Vagina (tissue), 2 donors: Measurements from ENCODE around the gene ABTB2. TPM values are rescaled to one million over a fixed set of nuclear protein-coding genes. Genes with fewer than 3 reads are reported as not detected.

Source experiments
- DNase-seq, 2 donors: peaks; one replicate each; pipeline ENCODE4 v3.0.0-alpha.2; 2017; ENCODE audit errors: extremely low spot score in 2 of 2
- H3K27ac ChIP-seq: fragments of 200-600 bp; sonication (generic); one replicate; pipeline ENCODE4 v1.5.1; 2019
- H3K27me3 ChIP-seq: fragments of 200-600 bp; sonication (generic); one replicate; pipeline ENCODE4 v1.5.1; 2019
- H3K36me3 ChIP-seq, 2 donors: fragments of 200-600 bp; sonication (generic); one replicate each; pipeline ENCODE4 v1.5.1; 2017 to 2019
- H3K4me1 ChIP-seq: fragments of 200-600 bp; sonication (generic); one replicate; pipeline ENCODE4 v1.5.1; 2019
- H3K4me3 ChIP-seq, 2 donors: fragments of 200-600 bp; sonication (generic); 1 replicate in 1 of 2; 2 replicates in 1 of 2; pipeline ENCODE4 v1.5.1; 2016 to 2019
- H3K9me3 ChIP-seq: fragments of 200-600 bp; sonication (generic); one replicate; pipeline ENCODE4 v1.5.1; 2019
- CTCF ChIP-seq, 3 experiments: fragments of 450-650 bp in 2 of 3; fragments of 200-600 bp in 1 of 3; sonication (generic) in 1 of 3; IDR thresholded peaks; one replicate each; pipeline ENCODE4 v1.5.1; 2017 to 2019; ENCODE audit warnings: antibody characterized with exemption in 3 of 3, mild to moderate bottlenecking in 2 of 3, moderate library complexity in 2 of 3
- POLR2A ChIP-seq, 2 donors: fragments of 450-650 bp; IDR thresholded peaks; one replicate each; pipeline ENCODE4 v1.6.1; 2017; ENCODE audit warnings: antibody characterized with exemption in 2 of 2, mild to moderate bottlenecking in 2 of 2, moderate library complexity in 2 of 2
- POLR2AphosphoS5 ChIP-seq, 2 donors: sonication (generic); formaldehyde crosslinking; IDR thresholded peaks; one replicate each; pipeline ENCODE4 v1.9.0; 2017; ENCODE audit warnings: antibody characterized with exemption in 2 of 2, mild to moderate bottlenecking in 2 of 2, low read depth in 1 of 2; ENCODE audit not compliant: insufficient read depth in 1 of 2
- intact Hi-C: fragments of 100-400 bp; cut with DNase I; formaldehyde crosslinking; loops from one replicate; pipeline ENCODE4 v1.15.1; 2023
- total RNA-seq: library from RNA; depleted of rRNA; stranded (reverse); fragments of >200 nt; gene quantifications from one replicate; pipeline ENCODE4 v1.2.3, GENCODE V29; 2016

The ABTB2 gene
- total RNA-seq, 1 donor from 2014 or later: 10.8 TPM

GRCh38 chr11:34214961-34215805, 142.6 kb downstream of the ABTB2 start:
- DNase-seq: no peak
- H3K4me3 ChIP-seq: no peak overlapping the region
- H3K27me3 ChIP-seq: no peaks in the 10 kb centered on the region
- TF ChIP-seq POLR2AphosphoS5 (IDR thresholded peaks at IDR 0.05; ENCODE audit: insufficient read depth in 1 of 2, low read depth in 1 of 2) (no peak), CTCF (IDR thresholded peaks at IDR 0.05) (no peak), POLR2A (IDR thresholded peaks at IDR 0.05) (no peak)
- peaks cover 7% of the 10 kb centered on the region for H3K4me1 ChIP-seq
- H3K9me3 ChIP-seq: no peaks in the 10 kb centered on the region
- H3K36me3 ChIP-seq: no peaks in the 10 kb centered on the region
- no peak overlapping the region for H3K27ac ChIP-seq
- intact Hi-C loops: no loop called here

- H3K27ac ChIP-seq: no peak overlapping the region
- no peaks in the 10 kb centered on the region for H3K27me3 ChIP-seq
- H3K4me3 ChIP-seq: no peak overlapping the region
- DNase-seq: no peak
- H3K4me1 ChIP-seq: peaks cover 10% of the 10 kb centered on the region
- H3K36me3 ChIP-seq: no peaks in the 10 kb centered on the region
- intact Hi-C loops: no loop called here
- no peaks in the 10 kb centered on the region for H3K9me3 ChIP-seq
- TF ChIP-seq CTCF (IDR thresholded peaks at IDR 0.05) (no peak), POLR2AphosphoS5 (IDR thresholded peaks at IDR 0.05; ENCODE audit: insufficient read depth in 1 of 2, low read depth in 1 of 2) (no peak), POLR2A (IDR thresholded peaks at IDR 0.05) (no peak)
Measured at GRCh38 chr11:34213366-34213765, 144.4 kb downstream of the ABTB2 start.

GRCh38 chr11:34212566-34212965, 145.2 kb downstream of the ABTB2 start:
- no peaks in the 10 kb centered on the region for H3K27me3 ChIP-seq
- intact Hi-C loops: no loop called here
- peaks cover 18% of the 10 kb centered on the region for H3K4me1 ChIP-seq
- TF ChIP-seq CTCF (IDR thresholded peaks at IDR 0.05) (no peak), POLR2A (IDR thresholded peaks at IDR 0.05) (no peak), POLR2AphosphoS5 (IDR thresholded peaks at IDR 0.05; ENCODE audit: insufficient read depth in 1 of 2, low read depth in 1 of 2) (no peak)
- no peak for DNase-seq
- no peaks in the 10 kb centered on the region for H3K9me3 ChIP-seq
- no peaks in the 10 kb centered on the region for H3K36me3 ChIP-seq
- no peak overlapping the region for H3K27ac ChIP-seq
- no peak overlapping the region for H3K4me3 ChIP-seq

- no peak overlapping the region for H3K4me3 ChIP-seq
- H3K27ac ChIP-seq: no peak overlapping the region
- intact Hi-C loops: no loop called here
- H3K9me3 ChIP-seq: no peaks in the 10 kb centered on the region
- no peaks in the 10 kb centered on the region for H3K27me3 ChIP-seq
- DNase-seq: no peak
- H3K4me1 ChIP-seq: peaks cover 21% of the 10 kb centered on the region
- H3K36me3 ChIP-seq: no peaks in the 10 kb centered on the region
- no peak for TF ChIP-seq CTCF (IDR thresholded peaks at IDR 0.05)
- TF ChIP-seq POLR2AphosphoS5 (IDR thresholded peaks at IDR 0.05; ENCODE audit: insufficient read depth in 1 of 2, low read depth in 1 of 2): no peak
- no peak for TF ChIP-seq POLR2A (IDR thresholded peaks at IDR 0.05)
Measured at GRCh38 chr11:34209809-34210208, 148.0 kb downstream of the ABTB2 start.
